ENCODE data around the gene NDUFS6.

Gene NDUFS6

DNA sequence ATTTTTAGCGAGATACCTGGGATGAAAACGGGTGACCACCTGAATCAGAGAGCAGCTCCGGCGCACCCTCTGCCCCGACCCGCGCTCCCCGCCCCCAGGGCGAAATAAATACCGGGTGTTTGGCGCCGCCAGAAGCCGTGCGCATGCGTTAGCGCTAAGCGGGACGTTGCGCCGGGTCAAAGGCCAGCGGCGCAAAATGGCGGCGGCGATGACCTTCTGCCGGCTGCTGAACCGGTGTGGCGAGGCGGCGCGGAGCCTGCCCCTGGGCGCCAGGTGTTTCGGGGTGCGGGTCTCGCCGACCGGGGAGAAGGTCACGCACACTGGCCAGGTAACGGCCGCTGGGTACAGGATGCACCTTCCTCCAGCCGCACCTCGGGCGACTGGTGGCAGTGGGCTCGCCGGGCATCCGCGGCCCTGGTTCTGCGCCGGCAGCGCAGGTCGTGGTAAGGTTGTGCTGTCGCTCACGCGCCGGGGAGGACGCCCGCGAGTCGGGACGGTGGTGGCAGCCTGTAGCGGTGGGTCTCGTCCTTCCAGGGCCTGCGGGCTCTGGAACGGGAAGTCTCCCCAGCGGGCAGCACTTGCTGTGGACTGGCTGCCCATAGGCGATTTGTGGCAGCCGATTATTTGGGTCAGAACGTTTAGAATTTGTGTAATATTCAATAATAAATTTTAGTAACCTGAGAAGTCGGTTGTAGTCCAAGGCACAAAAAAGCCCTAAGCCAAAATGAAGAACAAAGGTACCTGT lies at the start of gene NDUFS6:
NDUFS6 (plus strand) TSS at position 186 of the 745 bp plus-strand sequence; CDS start at position 197, 11 bp downstream.
- DNase-seq (ENCODE audit: low read depth): peak; percentile 74

DNA sequence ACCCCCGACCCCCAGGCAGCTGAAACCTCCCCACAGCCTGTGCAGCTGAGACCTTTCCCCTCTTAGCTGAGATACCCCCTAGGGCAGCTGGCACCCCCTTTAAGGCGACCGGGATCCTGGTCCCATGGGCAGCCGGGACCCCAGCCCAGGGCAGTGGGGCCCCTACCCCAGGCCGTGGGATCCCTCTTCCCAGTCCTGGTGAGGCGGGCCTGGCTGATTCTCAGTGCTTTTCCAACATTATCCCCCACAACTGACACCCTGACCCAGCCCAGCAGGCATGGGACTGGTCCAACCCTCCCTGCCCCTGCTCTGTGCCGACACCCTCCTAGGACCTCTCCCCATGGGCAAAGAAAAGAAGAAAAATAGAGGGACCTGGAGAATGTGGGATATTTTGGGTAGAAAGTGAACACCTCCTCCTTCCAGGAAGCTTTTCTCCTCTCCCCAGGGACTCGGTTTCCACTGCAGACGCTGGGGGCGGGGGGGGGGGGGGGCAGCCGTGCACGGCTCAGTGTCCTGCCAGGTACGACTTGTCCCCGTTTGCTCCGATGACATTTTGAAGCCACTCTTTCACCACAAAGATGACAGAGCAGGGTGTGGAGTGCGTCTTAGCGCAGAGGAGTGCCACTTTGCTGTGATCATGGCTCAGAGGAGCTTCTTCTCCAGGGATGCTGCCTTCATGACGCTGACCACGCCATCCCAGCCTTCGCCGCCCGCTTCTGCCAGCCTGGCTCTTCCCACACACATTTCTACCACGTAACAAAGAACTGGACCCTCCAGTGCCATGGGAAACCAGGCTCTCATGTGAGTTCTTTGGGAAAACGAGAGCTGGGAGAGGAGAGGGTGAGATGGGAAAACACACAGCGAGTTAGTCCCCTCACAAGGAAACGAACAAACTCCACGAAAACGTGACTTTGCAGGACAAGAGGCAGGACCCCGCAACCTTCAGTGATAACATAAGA lies 49.1 kb upstream of the NDUFS6 start:
- no peak for DNase-seq (ENCODE audit: low read depth)

DNA sequence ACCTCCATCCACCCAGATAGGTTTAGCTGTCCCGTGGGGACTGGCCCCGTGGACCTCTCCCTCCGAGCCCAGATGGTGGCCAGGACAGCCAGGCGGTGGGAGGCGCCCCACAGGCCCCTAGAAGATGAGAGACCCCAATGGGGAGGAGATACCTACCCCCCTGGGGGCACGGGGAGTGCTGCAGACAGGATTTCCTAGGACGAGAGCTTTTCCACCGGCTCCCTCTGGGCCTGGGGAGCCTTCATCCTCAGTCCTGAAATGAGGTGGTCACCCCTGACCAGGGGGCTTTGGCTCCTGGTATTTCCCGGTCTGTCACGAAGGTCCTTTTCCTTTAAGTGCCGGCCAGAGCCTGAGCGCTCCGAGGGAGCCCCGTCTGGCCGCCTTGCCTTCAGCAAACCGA lies 48.3 kb upstream of the NDUFS6 start:
- DNase-seq (ENCODE audit: low read depth): no peak

DNA sequence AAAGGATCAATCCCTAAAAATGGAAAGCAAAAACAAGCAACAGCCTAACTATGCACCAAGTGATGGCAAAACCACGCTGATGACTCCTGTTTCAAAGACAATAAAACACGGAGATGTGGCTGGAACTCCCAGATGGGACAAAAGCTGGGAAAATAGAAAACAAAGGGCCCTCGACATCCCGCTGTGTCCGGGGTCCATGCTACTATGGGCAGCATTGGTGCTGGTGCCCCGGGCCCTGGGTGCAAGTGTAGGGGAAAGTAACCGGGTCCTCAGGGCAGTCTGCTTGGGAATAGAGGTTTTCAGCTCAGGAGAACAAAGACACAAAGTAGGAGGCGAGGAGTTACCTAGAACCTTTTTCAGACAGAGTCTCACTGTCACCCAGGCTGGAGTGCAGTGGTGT lies 47.7 kb upstream of the NDUFS6 start:
- no peak for DNase-seq (ENCODE audit: low read depth)

DNA sequence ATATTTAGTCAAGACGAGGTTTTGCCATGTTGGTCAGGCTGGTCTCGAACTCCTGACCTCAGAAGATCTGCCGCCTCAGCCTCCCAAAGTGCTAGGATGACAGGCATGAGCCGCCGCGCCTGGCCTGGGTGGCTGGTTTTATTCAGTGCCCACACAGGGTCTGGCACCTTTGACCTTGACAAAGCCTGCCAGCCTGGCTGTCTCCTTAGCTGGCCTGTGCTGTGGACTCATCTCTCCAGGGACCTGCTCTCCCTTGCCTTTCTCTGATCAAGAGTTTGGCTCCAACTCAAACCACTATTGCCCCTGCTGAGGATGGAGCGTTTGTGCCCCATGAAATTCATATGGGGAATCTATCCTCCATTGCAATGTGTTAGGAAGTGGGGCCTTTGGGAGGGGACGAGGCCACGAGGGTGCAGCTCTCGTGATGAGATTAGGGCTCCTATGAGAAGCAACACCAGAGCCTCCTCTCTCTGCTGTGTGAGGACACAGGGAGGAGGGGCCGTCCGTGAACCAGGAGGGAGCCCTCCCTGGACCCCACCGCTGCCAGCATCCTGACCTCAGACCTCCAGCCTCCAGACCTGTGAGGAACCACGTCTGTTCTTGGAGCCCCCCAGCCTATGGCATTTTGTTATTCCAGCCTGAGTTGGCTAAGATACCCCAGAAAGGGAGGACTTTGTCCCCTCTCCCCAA lies 46.5 kb upstream of the NDUFS6 start:
- DNase-seq (ENCODE audit: low read depth): no peak

DNA sequence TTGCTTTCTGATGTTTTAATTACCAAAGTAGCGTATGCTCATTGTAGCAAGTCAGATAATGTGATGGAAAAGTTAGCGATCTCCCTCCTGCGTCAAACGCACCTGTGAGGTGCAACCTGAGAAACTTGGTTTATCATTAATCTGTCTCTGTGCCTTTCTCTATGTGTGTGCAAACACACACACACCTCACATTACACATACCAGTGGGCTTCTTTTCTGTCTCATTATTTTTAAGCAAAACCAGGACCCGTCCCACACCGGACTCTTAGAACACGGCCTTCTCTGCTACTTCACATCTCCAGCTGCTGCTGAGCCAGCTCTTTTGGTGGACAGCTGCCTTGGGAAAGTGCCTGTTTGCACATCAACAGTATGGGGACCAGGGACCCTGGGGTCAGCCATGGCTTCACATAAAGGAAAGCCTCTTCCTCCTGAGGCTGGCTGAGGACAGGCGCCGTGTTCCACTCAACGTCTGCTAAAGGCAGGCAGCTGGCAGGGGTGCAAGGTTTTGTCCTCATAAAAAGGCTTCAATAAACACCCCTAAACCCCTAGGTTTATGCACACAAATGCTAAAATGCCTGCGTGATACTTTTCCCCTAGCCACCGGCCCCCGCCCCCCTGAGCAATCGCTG lies 45.8 kb upstream of the NDUFS6 start:
- no peak for DNase-seq (ENCODE audit: low read depth)

- DNase-seq (ENCODE audit: low read depth): no peak
Measured at GRCh38 chr5:1756481-1756880, 44.7 kb upstream of the NDUFS6 start.

DNA sequence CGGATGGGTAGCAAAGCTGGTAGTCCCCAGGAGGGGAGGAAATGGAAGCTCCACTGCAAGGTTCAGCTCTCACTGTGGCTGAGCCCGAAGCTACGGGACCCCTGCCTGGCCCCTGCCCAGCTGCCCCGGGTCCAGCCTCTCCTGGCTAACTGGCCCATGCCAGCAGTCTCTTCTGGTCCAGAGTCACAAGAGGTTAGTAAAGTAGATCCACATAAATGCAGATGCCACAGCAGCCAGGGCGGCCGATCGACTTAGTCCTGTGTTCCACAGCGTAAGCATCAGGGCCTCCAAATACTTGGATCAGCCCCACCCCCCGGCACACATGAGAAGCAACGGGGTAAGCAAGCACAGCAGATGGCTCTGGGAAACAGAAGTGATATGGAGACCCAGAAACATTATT lies 43.7 kb upstream of the NDUFS6 start:
- DNase-seq (ENCODE audit: low read depth): no peak

DNA sequence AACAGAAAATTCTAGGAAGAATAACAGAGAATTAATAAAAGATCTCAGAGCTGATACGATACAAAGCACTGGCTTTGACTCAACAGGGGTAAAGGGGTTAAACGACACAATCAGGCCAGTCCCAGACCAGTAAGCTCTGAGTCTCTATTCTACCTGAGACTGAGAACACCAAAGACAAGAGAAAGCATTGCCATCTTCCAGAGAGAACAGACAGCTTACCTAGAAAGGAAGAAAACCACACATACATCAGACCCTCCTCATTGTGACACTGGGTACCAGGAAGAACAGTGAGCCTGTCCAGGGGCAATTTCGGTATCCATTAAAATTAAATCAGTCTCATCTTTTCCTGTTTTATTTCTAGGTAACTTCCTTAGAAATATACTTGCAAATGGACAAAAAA lies 42.6 kb upstream of the NDUFS6 start:
- no peak for DNase-seq (ENCODE audit: low read depth)

- DNase-seq (ENCODE audit: low read depth): no peak
Measured at GRCh38 chr5:1759378-1759970, 41.7 kb upstream of the NDUFS6 start.

- DNase-seq (ENCODE audit: low read depth): no peak
Measured at GRCh38 chr5:1760231-1760630, 41.0 kb upstream of the NDUFS6 start.

DNA sequence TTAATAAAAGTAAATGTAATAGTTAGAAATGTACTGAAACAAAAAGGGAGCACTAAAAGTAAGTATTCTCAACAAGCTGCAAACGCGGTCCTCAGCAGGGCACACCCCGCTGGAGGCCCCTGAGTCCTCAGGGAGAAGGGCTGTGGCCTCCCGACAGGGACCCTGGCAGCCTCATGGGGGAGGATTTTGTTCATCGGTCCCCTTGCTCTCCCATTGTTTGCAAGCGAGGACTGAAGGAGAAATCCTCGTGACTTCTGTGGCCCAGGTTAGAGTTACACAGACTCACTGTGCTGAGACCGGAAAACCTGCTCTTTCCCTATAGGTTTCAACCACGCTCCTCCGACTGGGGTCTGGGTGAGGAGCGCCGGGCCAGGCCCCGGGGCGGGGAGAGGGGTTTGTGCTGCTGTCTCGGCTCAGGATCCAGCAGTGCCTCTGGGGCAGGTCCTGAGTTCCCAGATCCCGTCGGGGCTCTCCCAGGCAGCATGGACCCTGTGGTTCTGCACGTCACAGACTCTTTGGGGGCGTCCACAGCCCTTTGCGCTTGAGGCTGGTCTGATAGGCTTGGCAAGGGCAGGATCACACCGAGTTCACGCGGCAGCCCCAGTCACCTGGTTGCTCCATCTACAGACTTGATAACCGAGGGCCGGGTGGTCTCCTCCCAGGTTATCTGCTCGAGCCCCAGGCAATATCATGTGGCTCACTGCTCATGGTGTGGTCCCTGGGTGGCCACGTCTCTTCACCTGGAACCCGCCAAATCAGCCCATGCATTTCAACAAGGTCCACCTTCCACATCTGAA lies 40.4 kb upstream of the NDUFS6 start:
- no peak for DNase-seq (ENCODE audit: low read depth)

DNA sequence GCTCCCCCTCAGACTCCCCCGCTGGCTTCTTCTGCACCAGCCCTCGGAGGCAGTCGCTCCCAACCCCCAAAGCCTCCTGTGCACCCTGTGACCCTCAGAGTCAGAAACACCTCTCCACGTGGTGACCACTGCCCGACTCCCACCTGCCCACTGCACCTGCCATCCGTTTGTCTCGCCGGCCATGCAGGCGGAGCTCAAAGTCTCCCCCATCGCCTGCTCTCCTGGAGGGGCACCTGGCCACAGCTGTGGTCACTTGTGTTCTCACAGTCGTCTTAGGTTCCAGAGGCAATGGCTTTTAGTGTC lies 39.8 kb upstream of the NDUFS6 start:
- no peak for DNase-seq (ENCODE audit: low read depth)

- no peak for DNase-seq (ENCODE audit: low read depth)
Measured at GRCh38 chr5:1762121-1762882, 38.9 kb upstream of the NDUFS6 start.

- no peak for DNase-seq (ENCODE audit: low read depth)
Measured at GRCh38 chr5:1762883-1763547, 38.2 kb upstream of the NDUFS6 start.

DNA sequence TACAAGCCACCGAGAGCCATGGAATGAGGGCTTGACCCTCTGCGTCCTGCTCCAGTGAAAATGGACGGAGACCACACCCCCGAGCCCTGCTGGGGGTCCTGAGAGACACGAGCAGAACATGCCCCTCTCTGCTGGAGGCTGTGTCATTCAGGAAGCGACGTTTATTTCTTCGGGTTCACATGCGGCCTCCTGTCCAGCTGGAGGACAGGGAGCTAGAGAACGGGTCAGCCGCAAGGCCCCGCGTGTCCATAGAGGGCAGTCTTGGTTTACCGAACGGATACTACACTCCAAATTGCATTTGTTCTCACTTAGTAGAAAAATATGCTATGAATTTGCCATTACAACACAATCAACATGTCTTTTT lies 37.7 kb upstream of the NDUFS6 start:
- no peak for DNase-seq (ENCODE audit: low read depth)

DNA sequence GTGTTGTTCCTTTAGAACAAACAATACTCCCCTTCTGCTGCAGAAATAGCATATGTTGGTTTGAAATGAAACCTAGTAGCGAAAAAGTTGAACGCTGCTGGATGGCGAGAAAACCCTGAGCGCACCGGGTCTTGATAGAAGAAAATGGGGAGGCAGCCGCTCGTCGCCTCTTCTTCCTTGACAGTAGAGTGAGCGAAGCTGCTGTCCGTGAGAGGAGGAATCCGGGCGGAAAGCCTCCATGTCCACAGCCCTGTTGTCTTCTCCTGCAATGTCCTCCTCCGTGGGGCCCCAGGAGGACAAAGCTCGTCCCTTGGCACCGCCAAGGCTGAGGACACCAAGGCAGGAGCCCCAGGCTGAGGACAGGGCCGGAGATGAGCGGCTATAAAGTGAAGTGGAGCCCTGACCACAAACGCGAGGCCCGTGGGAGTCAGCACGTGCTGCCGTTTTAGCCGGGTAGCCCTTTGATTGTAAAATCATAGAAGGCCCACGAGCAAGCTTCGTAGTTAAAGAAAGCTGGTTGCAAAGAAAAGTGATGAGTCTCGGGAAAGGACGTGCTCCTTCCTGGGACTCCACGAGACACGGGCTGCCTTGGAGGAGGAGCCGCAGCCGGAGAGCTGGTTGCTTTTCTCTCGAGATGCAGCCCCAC lies 37.1 kb upstream of the NDUFS6 start:
- DNase-seq (ENCODE audit: low read depth): no peak

DNA sequence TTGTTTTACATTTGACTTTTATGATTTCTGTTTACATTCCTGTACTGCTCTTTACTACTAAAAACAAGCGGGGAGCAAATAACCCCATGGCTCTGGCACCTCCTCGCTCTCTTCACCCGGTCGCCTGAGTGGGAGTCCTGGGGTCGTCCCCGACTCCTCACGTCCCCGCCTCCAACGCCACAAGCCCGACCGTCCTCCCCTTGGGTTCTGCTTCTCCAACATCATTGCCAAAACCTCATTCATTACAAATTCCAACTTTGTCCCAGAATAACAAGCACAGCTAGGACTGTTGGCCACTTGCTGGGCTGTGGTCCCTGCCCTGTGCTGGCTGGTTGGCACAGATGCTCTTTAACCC lies 36.6 kb upstream of the NDUFS6 start:
- DNase-seq (ENCODE audit: low read depth): no peak

- DNase-seq (ENCODE audit: low read depth): no peak
Measured at GRCh38 chr5:1765141-1765879, 35.9 kb upstream of the NDUFS6 start.

Measured in stimulated activated CD8-positive, alpha-beta memory T cell treated with anti-CD3 and anti-CD28 coated beads, Interleukin-12 subunit alpha, Interleukin-12 subunit beta, amount 100 ng/mL, for 4 hours (primary cell).